Esophagus squamous epithelium (tissue), 4 donors: ENCODE data around the gene OXER1.

Source experiments
- CTCF ChIP-seq, 6 experiments: fragments of 450-650 bp in 4 of 6; fragments of 200-600 bp in 2 of 6; sonication (generic) in 2 of 6; IDR thresholded peaks; one replicate each; pipeline ENCODE4 v1.5.1; 2016 to 2019; ENCODE audit warnings: antibody characterized with exemption in 6 of 6, mild to moderate bottlenecking in 4 of 6, moderate library complexity in 4 of 6
- POLR2A ChIP-seq, 4 donors: fragments of 450-650 bp; IDR thresholded peaks; one replicate each; pipeline ENCODE4 v1.6.1; 2017; ENCODE audit warnings: antibody characterized with exemption in 4 of 4, mild to moderate bottlenecking in 4 of 4, moderate library complexity in 3 of 4

GRCh38 chr2:42775810-42776209 is 11.9 kb upstream of the OXER1 start:
- no peak for TF ChIP-seq CTCF (IDR thresholded peaks at IDR 0.05)
- no peak for TF ChIP-seq POLR2A (IDR thresholded peaks at IDR 0.05)
